Peyer's patch (tissue), 4 donors: ENCODE results near the gene DNAJC7.

Experiments used
- CTCF ChIP-seq, 6 experiments: fragments of 450-650 bp in 4 of 6; fragments of 200-600 bp in 2 of 6; sonication (generic) in 1 of 6; IDR thresholded peaks; one replicate each; pipeline ENCODE4 v1.5.1; 2017 to 2019; ENCODE audit warnings: antibody characterized with exemption in 6 of 6, mild to moderate bottlenecking in 3 of 6, moderate library complexity in 1 of 6
- POLR2A ChIP-seq, 2 donors: fragments of 450-650 bp; IDR thresholded peaks; one replicate each; pipeline ENCODE4 v1.5.1; 2017; ENCODE audit warnings: antibody characterized with exemption in 2 of 2, mild to moderate bottlenecking in 2 of 2, moderate library complexity in 2 of 2

GRCh38 chr17:42005166-42005565 is 12.1 kb downstream of the DNAJC7 start:
- TF ChIP-seq CTCF (IDR thresholded peaks at IDR 0.05) (no peak), POLR2A (IDR thresholded peaks at IDR 0.05) (no peak)
